GM12872 (cell line): ENCODE measurements around the gene HSPA12A.

Source experiments
- TF ChIP-seq, protein P1 (sequence below): IDR thresholded peaks from 3 replicates; pipeline ENCODE4 v1.5.1; 2011; ENCODE audit warnings: low read depth, mild to moderate bottlenecking, low read length, moderate library complexity; ENCODE audit not compliant: insufficient read depth

Gene HSPA12A

DNA sequence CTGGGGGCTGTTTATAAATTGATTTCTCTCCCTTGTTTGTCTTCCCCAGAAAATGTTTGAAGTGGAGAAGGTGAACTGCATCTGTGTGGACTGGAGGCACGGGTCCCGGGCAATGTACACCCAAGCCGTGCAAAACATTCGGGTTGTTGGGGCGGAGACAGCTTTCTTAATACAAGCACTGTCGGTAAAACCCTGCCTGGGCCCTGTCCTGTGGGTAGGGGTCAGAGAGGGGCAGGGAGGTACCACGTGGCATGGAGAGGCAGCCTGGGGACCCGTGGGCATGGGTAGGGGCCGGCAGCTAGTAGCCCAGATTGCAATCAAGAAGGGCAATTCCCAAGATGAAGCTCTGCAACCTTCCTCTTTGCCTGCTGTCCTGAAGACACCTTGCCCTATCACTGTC is 115.6 kb downstream of the HSPA12A start:
- TF ChIP-seq, protein P1, sequence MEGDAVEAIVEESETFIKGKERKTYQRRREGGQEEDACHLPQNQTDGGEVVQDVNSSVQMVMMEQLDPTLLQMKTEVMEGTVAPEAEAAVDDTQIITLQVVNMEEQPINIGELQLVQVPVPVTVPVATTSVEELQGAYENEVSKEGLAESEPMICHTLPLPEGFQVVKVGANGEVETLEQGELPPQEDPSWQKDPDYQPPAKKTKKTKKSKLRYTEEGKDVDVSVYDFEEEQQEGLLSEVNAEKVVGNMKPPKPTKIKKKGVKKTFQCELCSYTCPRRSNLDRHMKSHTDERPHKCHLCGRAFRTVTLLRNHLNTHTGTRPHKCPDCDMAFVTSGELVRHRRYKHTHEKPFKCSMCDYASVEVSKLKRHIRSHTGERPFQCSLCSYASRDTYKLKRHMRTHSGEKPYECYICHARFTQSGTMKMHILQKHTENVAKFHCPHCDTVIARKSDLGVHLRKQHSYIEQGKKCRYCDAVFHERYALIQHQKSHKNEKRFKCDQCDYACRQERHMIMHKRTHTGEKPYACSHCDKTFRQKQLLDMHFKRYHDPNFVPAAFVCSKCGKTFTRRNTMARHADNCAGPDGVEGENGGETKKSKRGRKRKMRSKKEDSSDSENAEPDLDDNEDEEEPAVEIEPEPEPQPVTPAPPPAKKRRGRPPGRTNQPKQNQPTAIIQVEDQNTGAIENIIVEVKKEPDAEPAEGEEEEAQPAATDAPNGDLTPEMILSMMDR: no peak

- TF ChIP-seq, protein P1: no peak
Measured at GRCh38 chr10:116625845-116626244, 116.5 kb downstream of the HSPA12A start.

DNA sequence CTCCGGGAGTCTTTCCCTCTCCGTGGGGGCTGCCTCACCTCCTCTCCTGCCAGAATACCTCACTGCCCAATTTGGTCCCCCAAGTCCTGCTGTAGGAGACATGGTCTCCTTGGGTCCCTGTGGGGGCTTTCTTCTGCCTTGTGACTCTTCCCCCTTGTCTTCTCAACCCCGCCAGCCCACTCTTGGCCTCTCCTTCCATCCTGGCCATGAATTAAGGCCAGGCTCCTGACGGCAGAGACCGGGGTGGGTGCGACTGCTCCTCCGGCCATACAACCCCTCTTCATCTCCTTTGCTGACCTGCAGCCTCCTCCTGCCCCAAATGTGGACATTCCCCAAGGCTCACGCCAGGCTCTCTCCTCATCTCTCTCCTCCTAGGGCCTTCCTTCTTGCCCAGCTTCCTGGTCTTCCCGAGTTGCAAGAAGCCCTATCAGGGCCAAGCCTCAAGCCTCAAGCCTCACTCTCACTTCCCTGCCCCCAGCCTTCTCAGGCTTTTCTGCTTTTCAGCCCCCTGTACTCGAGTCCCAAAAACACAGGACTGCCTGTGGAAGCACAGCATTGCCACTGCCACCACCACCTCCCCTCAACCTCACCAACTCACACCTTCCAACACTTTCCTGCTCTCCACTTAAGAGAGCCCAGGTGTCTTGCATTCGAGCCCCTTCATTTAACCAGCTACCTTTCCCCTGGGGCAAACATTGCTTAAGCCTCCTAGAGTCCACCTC is 120.3 kb downstream of the HSPA12A start:
- TF ChIP-seq, protein P1: no peak

DNA sequence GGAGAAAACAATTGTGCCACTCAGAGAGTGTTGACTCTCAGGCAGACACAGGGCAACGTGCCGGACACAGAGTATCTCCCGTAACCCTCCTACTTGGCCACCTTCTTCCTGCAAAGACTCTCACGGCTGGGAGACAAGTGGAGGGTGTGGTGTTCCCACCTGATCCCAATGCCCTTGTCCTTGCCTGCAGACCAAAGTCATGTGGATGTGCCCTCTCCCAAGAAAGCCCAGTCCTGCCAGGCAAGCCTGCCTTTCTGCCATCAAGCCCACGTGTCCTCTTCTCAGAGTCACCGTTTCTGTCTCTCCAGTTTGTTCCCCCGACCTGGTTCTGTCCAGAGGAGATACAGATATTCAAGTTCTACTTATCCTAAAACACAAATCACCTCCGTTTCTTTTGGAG is 120.9 kb downstream of the HSPA12A start:
- TF ChIP-seq, protein P1: no peak
